Measurements from ENCODE around the gene NSUN5.

Gene NSUN5

GRCh38 chr7:73308665-73309214 lies at the start of gene NSUN5:
Gene NSUN5, minus strand, starts transcription at chr7:73308826. Its CDS starts 36 bp downstream, at chr7:73308790.
- H3K4me3 ChIP-seq, result peak within 1 kb of the TSS; percentile 67 to 88 (median 81)
- H3K27ac ChIP-seq, result peak within 1 kb of the TSS in 19 of 21 experiments; percentile 62 to 85 (median 75)

DNA sequence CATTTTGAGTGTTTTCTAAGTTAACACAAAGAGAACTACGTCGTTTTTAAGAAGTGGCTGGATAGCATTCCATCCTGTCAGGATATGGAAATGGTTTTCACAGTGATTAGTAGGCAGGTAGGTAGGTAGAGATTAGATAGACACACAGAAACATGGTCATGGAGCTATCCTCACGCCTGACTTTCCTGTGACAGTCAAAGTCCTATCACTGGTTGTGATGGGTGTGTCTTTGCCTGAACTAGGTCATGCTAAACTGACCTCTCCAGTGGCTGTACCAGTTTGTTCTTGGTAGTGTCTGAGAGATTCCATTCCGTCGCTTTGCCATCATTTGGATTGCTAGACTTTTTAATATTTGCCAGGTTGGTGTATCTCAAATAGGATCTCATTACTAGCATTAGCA lies 47.5 kb upstream of the NSUN5 start:
- Histone ChIP-seq H3K27ac (no peak overlapping the region), H3K4me3 (no peak overlapping the region)

DNA sequence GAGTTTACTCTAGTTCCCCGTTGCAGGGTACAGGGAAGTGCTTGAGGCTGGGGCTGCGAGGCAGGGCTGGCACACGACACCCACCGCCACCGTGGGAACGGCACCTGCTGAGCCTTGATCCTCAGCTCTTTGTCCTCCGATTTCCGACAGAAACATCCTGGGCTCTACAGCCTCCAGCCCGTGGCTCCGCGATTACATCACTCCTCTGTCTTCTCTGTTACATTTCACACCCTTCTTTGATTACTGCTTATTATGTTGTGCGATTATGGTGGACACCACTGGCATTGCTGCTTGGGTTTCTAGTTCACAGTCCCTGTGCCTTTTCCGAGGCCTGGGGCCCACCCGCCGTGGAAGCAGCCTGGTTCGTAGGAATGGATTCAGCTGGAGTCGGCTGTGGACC lies 46.2 kb upstream of the NSUN5 start:
- H3K27ac ChIP-seq, result no peak overlapping the region

DNA sequence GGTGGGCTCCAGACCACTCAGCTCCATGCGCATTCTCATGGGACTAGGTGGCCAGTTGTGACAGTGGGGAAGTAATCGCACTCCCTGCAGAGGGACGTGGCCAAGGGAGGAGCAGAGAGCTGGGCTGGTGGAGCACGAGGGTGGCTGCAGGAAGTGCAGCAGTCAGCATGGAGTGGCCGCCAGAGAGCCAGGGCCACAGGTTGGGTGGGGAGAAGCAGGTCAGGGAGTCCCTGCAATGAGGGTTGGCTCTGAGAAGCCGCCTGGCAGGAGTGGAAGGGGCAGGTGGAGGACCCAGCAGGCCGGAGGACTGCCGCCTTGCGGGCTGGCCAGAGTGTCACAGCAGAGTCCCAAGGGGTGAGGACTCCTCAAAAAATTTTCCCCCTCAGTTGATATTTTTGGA lies 45.6 kb upstream of the NSUN5 start:
- H3K4me3 ChIP-seq, result no peak overlapping the region

More for the DNA sequence above, 46.2 kb upstream of the NSUN5 start:
- H3K4me3 ChIP-seq, result no peak overlapping the region

DNA sequence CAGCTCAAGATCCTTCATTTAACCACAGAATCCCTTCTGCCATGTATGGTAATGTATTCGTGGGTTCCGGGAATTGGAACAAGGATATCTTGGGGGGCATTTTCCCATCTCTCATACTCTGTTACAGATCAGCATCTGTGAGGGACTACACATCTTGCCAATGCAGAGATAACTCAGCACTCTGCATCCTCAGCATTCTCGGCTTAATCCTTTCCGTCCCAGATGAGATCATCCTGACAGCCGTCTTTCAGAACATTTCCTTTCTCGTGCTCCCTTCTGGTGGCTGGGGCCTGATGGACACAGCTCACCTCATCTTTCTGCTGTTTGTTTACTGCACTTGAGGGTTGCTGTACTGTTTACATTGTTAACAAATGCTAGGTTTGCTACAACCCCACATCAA lies 44.6 kb upstream of the NSUN5 start:
- no peak overlapping the region for H3K27ac ChIP-seq
- no peak overlapping the region for H3K4me3 ChIP-seq

More for the DNA sequence above, 45.6 kb upstream of the NSUN5 start:
- no peak overlapping the region for H3K27ac ChIP-seq

- Histone ChIP-seq H3K27ac (no peak overlapping the region), H3K4me3 (no peak overlapping the region)
These were observed 44.2 kb upstream of the NSUN5 start for GRCh38 chr7:73352784-73353183.

DNA sequence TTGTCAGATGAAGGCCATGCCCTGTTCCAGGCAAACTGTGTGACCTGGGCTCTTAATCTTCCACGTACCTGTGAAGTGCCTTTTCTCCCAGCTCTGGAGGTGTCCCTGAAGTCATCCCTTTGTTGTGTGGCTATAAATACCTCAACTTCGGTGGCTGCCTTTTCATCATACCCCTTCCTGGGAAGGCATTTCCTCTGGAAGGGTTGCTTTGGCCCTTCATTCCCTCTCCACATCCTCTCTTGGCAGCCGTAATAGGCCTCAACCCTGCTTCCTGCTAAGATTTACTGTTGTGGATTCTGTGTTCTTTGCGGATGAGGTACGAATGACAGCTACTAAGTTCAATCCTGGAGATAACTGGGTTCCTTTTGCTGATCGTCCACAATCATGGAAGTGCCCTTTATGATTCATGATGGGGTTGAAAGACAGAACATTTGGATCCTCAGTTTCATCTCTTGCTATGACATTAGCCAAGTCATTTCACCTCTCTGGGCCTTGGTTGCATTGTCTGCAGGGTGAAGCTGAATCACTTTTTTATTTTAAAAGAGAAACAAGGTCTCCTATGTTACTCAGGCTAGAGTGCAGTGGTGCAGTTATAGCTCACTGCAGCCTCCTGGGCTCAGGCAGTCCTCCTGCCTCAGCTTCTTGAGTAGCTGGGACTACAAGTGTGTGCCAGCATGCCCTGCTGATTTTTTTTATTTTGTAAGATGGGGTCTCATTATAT lies 43.0 kb upstream of the NSUN5 start:
- Histone ChIP-seq H3K4me3 (no peak overlapping the region), H3K27ac (no peak overlapping the region)

DNA sequence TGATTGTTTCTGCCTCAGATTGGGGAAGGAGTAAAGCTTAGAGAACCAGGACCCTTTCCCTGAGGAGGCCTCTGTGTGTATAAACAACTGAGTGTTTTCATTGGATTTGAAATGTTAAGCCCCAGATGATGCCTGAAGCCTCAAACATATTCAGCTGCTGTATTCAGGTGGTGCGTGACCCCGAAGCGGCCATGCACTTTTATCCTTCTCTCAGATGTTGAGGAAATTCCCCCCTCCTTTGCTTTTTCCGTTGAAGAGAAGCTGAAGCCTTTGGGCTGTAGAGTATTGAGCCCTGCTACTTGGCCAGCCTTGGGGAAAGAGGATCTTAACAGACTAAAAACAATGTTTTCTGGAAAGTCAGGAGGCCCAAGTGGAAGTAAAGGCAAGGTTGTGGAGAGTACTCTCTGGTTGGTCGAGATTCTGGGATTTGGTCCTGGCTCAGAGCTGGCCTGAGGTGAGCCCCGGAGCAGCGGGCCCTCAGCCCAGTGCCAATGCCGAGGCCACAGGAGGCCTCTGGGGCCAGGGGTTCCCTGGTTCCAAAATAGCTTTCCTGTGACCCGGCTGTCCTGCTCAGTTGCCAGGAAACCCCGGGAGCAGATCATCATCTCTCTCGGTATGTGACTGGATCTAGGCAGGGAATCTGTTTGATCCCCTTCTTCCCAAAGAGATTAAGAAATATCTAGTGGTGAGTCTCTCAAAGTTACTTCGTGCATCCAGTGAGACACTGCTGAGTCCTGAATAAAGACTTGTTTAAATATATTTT lies 41.9 kb upstream of the NSUN5 start:
- Histone ChIP-seq H3K4me3 (no peak overlapping the region), H3K27ac (no peak overlapping the region)

DNA sequence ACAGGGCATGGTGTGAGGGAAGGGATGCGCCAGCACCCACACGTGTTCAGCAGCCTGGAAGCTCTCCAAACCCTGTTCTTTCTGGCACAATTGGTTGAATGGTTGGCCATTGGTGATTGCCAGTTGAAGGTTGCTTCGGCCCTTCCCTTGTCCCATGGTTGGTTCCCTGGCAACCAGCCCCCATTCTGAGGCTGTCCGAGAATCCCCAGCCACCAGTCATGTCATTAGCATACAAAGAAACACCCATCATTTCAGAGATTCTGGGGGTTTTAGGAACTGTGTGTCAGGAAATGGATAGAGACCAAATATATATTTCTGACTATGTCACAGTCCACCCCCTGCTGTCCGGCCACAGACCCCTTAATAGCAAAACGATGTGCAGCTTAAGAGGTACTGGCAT lies 41.1 kb upstream of the NSUN5 start:
- H3K27ac ChIP-seq, result no peak overlapping the region
- no peak overlapping the region for H3K4me3 ChIP-seq

GRCh38 chr7:73345951-73346350 lies 37.3 kb upstream of the NSUN5 start:
- no peak overlapping the region for H3K4me3 ChIP-seq
- no peak overlapping the region for H3K27ac ChIP-seq

- H3K4me3 ChIP-seq, result no peak overlapping the region
These were observed 36.9 kb upstream of the NSUN5 start for GRCh38 chr7:73345538-73345937.

DNA sequence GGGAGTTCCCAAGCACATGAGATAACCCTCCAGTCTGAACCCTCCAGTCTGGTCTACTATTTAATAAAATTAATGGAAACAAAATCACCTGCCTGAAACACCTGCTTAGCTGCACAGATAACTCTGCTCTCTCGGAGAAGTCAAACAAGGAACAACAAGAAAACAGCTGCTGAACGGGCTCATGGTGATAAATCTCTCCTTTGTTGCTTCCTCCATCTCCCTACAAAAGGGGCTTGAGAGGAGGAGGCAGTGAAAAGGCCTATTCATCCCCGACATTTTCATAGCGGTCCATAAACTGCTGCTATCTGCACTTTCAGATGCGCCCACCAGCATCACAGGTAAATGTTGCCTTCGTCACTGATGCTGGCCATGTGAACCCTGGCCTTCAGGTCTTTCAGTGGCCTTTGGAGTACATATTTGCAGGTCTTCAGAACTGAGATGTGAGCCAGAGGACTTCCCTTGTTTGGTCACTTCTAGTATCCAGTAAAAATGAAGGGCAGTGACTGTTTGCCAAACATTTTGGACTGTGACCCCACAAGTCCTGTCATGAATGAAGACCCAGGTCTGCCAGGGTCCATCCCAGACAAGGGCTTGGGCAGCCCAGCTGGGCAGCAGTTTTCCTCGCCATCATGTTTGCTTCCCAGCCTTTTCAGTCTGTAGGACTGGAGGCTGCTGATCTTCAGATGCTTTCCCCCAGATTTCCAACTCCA lies 35.2 kb upstream of the NSUN5 start:
- Histone ChIP-seq H3K4me3 (no peak overlapping the region), H3K27ac (no peak overlapping the region)

More at GRCh38 chr7:73345538-73345937, 36.9 kb upstream of the NSUN5 start:
- no peak overlapping the region for H3K27ac ChIP-seq

DNA sequence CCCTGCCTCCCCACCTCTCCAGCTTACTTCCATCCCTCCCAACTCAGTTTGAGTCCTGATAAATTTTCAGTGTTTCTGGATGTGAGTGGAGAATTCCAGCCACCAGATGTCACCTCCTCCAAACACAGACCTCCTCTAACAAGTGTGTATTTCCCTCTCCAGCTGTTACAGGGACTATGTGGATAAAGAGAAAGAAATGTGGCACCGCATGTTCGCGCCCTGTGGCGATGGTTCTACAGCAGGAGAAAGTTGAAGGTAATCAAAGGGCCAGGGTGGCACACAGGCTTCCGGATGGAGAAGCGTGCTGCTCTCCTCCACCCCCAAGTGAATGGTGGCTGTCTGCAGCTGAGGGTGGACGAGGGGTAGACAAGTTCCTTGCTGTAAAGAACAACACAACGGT lies 34.0 kb upstream of the NSUN5 start:
- Histone ChIP-seq H3K27ac (no peak overlapping the region), H3K4me3 (no peak overlapping the region)

GRCh38 chr7:73341877-73342276 lies 33.3 kb upstream of the NSUN5 start:
- Histone ChIP-seq H3K27ac (no peak overlapping the region), H3K4me3 (no peak overlapping the region)

- H3K4me3 ChIP-seq, result no peak overlapping the region
- H3K27ac ChIP-seq, result no peak overlapping the region
These were observed 31.9 kb upstream of the NSUN5 start for GRCh38 chr7:73340514-73340913.

GRCh38 chr7:73338321-73338720 lies 29.7 kb upstream of the NSUN5 start:
- H3K27ac ChIP-seq, result no peak overlapping the region
- H3K4me3 ChIP-seq, result no peak overlapping the region

GRCh38 chr7:73332447-73332846 lies 23.8 kb upstream of the NSUN5 start:
- Histone ChIP-seq H3K27ac (no peak overlapping the region), H3K4me3 (no peak overlapping the region)

DNA sequence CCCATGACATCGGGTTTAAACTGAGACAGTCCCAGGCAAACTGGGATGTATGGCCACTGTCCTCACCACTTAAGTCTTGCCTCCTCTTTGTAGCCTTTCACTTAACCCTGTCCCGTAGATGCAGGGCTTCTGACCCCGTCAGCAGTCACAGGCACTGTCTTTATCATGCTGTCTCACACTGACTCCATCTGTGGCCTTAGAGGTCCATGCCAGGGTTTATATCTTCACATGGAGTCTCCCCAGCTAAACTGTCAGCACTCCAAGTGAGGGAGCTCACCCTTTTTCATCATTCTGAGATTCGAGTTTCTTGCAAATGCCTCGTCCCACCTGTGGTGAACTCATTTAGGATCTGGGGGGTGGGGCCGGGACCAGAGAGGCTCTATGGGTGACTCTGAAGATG lies 22.1 kb upstream of the NSUN5 start:
- Histone ChIP-seq H3K27ac (peak overlapping the region in 1 of 21 experiments; percentile 7), H3K4me3 (no peak overlapping the region)

DNA sequence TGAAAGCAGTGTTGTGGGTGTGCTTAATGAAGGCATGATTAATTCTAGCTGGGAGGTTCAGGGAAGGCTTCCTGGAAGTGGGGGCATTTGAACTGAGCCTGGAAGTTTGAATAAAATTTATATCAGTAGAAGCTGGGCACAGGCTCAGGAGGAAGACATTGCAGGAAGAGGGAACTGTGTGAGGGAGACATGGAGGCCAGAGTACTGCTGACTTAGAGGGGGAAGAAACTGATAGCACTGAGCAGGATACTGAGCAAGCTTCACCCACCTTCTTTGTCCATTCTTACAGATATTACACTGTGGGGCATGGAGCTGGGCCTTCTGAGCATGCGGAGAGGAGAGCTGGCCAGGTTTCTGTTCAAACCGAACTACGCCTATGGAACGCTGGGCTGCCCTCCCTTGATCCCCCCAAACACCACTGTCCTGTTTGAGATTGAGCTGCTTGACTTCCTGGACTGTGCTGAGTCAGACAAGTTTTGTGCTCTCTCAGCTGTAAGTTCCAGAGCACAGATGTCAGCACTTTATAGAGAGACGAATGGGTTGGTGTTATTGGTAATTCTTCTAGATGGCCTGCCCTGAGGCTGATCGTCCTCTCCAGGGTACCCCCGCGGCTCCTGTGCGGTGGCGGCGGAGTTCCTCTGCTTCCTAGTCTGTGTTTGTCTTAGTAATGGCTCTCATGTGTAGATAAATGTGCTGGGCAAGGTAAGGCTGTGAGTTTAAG lies 21.4 kb upstream of the NSUN5 start:
- peak overlapping the region in 2 of 21 experiments; percentile 6 to 7 for H3K27ac ChIP-seq
- no peak overlapping the region for H3K4me3 ChIP-seq

DNA sequence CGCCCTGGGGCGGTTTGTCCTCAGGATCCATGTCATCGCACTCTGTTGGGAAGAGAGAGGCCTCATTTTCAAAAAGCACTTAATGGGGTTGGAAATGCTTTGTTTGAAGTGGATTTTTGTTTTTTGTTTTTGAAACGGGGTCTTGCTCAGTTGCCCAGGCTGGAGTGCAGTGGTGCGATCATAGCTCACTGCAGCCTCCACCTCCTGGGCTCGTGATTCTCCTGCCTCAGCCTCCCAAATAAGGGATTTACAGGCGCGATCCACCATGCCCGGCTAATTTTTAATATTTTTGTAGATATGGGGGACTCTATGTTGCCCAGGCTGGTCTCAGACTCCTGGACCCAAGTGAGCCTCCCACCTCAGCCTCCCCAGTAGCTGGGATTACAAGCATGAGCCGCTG lies 20.1 kb upstream of the NSUN5 start:
- no peak overlapping the region for H3K27ac ChIP-seq
- H3K4me3 ChIP-seq, result no peak overlapping the region

All from skin epidermis (tissue), 12 donors.